ENCODE results near the gene HAND2.

HAND2 gene

DNA sequence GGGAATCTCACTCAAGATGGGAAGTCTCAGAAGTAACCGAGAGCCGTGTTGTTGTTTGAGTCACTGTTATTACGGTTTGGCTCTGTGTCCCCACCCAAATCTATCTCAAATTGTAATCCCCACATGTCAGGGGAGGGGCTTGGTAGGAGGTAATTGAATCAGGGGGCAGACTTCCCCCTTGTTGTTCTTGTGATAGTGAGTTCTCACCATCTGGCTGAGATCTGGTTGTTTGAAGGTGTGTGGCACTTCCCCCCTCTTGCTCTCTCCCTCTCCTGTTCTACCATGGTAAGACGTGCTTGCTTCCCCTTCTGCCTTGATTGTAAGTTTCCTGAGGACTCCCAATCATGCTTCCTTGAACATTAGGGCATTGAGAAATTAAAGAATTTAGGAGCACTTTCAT lies 37.0 kb downstream of the HAND2 start:
- no peaks in the 10 kb centered on the region for H3K36me3 ChIP-seq (ENCODE audit: insufficient read depth, low read length)
- no peak overlapping the region for H3K4me3 ChIP-seq (ENCODE audit: low read length, poor library complexity, severe bottlenecking)
- peaks cover 15% of the 10 kb centered on the region for H3K4me1 ChIP-seq (ENCODE audit: insufficient read depth, low read length, poor library complexity, severe bottlenecking)
- H3K9ac ChIP-seq (ENCODE audit: low read depth, low read length, poor library complexity, severe bottlenecking) = no peak overlapping the region
- H2AFZ ChIP-seq (ENCODE audit: low read length) = no peak overlapping the region
- H3K9me3 ChIP-seq (ENCODE audit: insufficient read depth, low read depth, low read length) = no peaks in the 10 kb centered on the region
- no peaks in the 10 kb centered on the region for H3K79me2 ChIP-seq (ENCODE audit: insufficient read depth, low read length)
- no peaks in the 10 kb centered on the region for H3F3A ChIP-seq (ENCODE audit: low read depth)
- no peaks in the 10 kb centered on the region for H3K27me3 ChIP-seq (ENCODE audit: insufficient read depth, low read length, poor library complexity, severe bottlenecking)
- H3K4me2 ChIP-seq (ENCODE audit: low read depth, low read length, poor library complexity, severe bottlenecking) = no peak overlapping the region
- H4K20me1 ChIP-seq (ENCODE audit: insufficient read depth, low read length, poor library complexity, severe bottlenecking) = no peaks in the 10 kb centered on the region
- no peaks in the 10 kb centered on the region for H3K9me2 ChIP-seq (replicated peaks; ENCODE audit: low read depth, low read length)
- TF ChIP-seq EZH2phosphoT487 (IDR thresholded peaks at IDR 0.05; ENCODE audit: borderline replicate concordance) = no peak
- TF ChIP-seq, protein P1, sequence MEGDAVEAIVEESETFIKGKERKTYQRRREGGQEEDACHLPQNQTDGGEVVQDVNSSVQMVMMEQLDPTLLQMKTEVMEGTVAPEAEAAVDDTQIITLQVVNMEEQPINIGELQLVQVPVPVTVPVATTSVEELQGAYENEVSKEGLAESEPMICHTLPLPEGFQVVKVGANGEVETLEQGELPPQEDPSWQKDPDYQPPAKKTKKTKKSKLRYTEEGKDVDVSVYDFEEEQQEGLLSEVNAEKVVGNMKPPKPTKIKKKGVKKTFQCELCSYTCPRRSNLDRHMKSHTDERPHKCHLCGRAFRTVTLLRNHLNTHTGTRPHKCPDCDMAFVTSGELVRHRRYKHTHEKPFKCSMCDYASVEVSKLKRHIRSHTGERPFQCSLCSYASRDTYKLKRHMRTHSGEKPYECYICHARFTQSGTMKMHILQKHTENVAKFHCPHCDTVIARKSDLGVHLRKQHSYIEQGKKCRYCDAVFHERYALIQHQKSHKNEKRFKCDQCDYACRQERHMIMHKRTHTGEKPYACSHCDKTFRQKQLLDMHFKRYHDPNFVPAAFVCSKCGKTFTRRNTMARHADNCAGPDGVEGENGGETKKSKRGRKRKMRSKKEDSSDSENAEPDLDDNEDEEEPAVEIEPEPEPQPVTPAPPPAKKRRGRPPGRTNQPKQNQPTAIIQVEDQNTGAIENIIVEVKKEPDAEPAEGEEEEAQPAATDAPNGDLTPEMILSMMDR (conservative IDR thresholded peaks at IDR 0.05; ENCODE audit: low read length) = no peak

DNA sequence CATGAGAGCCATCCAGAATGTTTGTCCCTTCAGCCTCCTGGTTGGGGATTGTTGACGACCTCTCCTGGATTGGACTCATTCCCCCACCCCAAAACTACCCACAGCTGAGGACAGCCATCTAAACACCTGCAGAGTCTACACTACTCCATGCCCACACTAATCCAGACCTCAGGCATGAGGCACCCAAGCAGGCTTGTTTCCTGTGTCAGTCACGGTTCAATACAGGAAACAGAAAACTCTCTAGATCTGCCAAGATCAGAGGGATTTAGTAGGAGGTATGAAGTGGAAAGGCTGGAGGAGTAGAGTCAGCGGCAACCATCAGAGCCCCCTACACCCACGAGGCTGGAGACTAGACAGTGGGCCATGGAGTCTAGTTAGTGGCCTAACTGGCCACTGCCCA lies 37.7 kb downstream of the HAND2 start:
- H4K20me1 ChIP-seq (ENCODE audit: insufficient read depth, low read length, poor library complexity, severe bottlenecking) = no peaks in the 10 kb centered on the region
- H3K9me2 ChIP-seq (replicated peaks; ENCODE audit: low read depth, low read length) = no peaks in the 10 kb centered on the region
- H2AFZ ChIP-seq (ENCODE audit: low read length) = no peak overlapping the region; the same call in 1 of the 2 replicates
- TF ChIP-seq EZH2phosphoT487 (IDR thresholded peaks at IDR 0.05; ENCODE audit: borderline replicate concordance) = no peak
- TF ChIP-seq, protein P1 (conservative IDR thresholded peaks at IDR 0.05; ENCODE audit: low read length) = no peak
- no peaks in the 10 kb centered on the region for H3F3A ChIP-seq (ENCODE audit: low read depth)
- H3K9ac ChIP-seq (ENCODE audit: low read depth, low read length, poor library complexity, severe bottlenecking) = no peak overlapping the region
- H3K4me2 ChIP-seq (ENCODE audit: low read depth, low read length, poor library complexity, severe bottlenecking) = no peak overlapping the region
- H3K9me3 ChIP-seq (ENCODE audit: insufficient read depth, low read depth, low read length) = no peaks in the 10 kb centered on the region
- H3K27me3 ChIP-seq (ENCODE audit: insufficient read depth, low read length, poor library complexity, severe bottlenecking) = no peaks in the 10 kb centered on the region
- no peak overlapping the region for H3K4me3 ChIP-seq (ENCODE audit: low read length, poor library complexity, severe bottlenecking)
- H3K4me1 ChIP-seq (ENCODE audit: insufficient read depth, low read length, poor library complexity, severe bottlenecking) = peaks cover 15% of the 10 kb centered on the region
- H3K36me3 ChIP-seq (ENCODE audit: insufficient read depth, low read length) = no peaks in the 10 kb centered on the region
- no peaks in the 10 kb centered on the region for H3K79me2 ChIP-seq (ENCODE audit: insufficient read depth, low read length)

DNA sequence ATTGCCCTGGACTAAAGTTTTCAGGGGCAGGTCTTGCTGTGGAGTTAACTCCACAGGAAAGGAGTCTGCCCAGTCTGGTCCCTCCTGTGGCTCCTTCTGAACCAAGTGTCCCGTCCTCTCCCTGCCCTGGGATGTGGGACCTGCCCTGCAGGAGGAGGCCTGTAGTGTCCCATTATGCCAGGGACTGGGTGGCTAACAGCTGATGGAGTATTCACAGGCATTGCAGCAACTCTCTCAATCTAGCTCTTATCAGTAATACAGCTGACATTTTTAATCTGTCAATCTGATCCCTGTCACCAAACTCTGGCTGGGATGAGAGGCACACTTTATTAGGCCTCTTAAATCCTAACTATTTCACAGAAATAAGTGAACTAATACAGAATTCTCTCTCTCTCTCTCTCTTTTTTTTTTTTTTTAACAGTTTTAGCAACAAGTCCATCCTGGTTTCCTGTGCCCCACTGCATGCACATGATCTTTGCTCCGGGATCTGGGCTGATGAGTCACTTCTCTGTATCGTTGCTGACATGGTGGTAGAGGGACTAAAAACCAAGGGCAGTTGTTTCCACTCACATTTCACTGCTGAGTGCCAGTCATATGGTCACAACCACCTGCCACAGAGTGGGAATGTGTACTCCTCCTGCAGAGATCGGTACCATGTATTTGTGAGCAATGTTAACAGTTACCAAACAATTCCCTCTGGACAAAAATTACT lies 39.1 kb downstream of the HAND2 start:
- Histone ChIP-seq H3K9ac (ENCODE audit: low read depth, low read length, poor library complexity, severe bottlenecking) (no peak overlapping the region), H3K9me2 (replicated peaks; ENCODE audit: low read depth, low read length) (no peaks in the 10 kb centered on the region), H3K4me1 (ENCODE audit: insufficient read depth, low read length, poor library complexity, severe bottlenecking) (peaks cover 15% of the 10 kb centered on the region), H3F3A (ENCODE audit: low read depth) (no peaks in the 10 kb centered on the region), H3K4me3 (ENCODE audit: low read length, poor library complexity, severe bottlenecking) (no peak overlapping the region), H3K9me3 (ENCODE audit: insufficient read depth, low read depth, low read length) (no peaks in the 10 kb centered on the region), H3K36me3 (ENCODE audit: insufficient read depth, low read length) (no peaks in the 10 kb centered on the region), H3K27me3 (ENCODE audit: insufficient read depth, low read length, poor library complexity, severe bottlenecking) (no peaks in the 10 kb centered on the region), H3K4me2 (ENCODE audit: low read depth, low read length, poor library complexity, severe bottlenecking) (peak overlapping the region; percentile 6), H4K20me1 (ENCODE audit: insufficient read depth, low read length, poor library complexity, severe bottlenecking) (no peaks in the 10 kb centered on the region), H3K79me2 (ENCODE audit: insufficient read depth, low read length) (no peaks in the 10 kb centered on the region), H2AFZ (ENCODE audit: low read length) (0 out of 2 replicates have a peak overlapping the region, but pooled peaks have one; percentile 39)
- TF ChIP-seq, protein P1 (conservative IDR thresholded peaks at IDR 0.05; ENCODE audit: low read length) = no peak
- TF ChIP-seq EZH2phosphoT487 (IDR thresholded peaks at IDR 0.05; ENCODE audit: borderline replicate concordance) = no peak

Data from Loucy (cell line).